ENCODE results near the gene OR10G2. TPM values are rescaled to one million over a fixed set of nuclear protein-coding genes. Genes with fewer than 3 reads are reported as not detected.

Gene OR10G2
- total and polyA plus RNA-seq, 2 donors (not counting 1 experiment from before 2014, with no cell fraction given), result not detected

- no peaks in the 10 kb centered on the region for H4K20me1 ChIP-seq (ENCODE audit: control insufficient read depth, extremely low read depth, insufficient read depth, low read length)
- no peak for DNase-seq (ENCODE audit: low read depth in 2 of 2)
Observed at GRCh38 chr14:21647380-21647779, 12.6 kb upstream of the OR10G2 start.

GRCh38 chr14:21643407-21643806 is 8.7 kb upstream of the OR10G2 start:
- Histone ChIP-seq H4K20me1 (ENCODE audit: control insufficient read depth, extremely low read depth, insufficient read depth, low read length) (no peaks in the 10 kb centered on the region), H3K36me3 (ENCODE audit: control insufficient read depth, insufficient read depth, low read length) (no peaks in the 10 kb centered on the region), H3K4me2 (ENCODE audit: extremely low read depth, insufficient read depth, low read length) (no peak overlapping the region), H3K27me3 (ENCODE audit: control insufficient read depth, insufficient read depth, low read length) (no peaks in the 10 kb centered on the region), H3K4me1 (ENCODE audit: control insufficient read depth, extremely low read depth, insufficient read depth, low read length) (no peaks in the 10 kb centered on the region), H3K4me3 (replicated peaks in 1 of 4; ENCODE audit: control extremely low read depth in 1 of 4, insufficient read depth in 1 of 4, low read depth in 3 of 4, low read length in 4 of 4) (no peak overlapping the region), H3K9me3 (ENCODE audit: control insufficient read depth, insufficient read depth, low read depth, low read length) (no peaks in the 10 kb centered on the region), H3K9ac (ENCODE audit: insufficient read depth, low read length) (no peak overlapping the region), H2AFZ (ENCODE audit: low read length) (no peak overlapping the region), H3K79me2 (ENCODE audit: control insufficient read depth, insufficient read depth, low read length) (no peaks in the 10 kb centered on the region), H3K27ac (ENCODE audit: insufficient read depth, low read length) (no peak overlapping the region)
- DNase-seq (ENCODE audit: low read depth in 2 of 2), result no peak
- no peak for TF ChIP-seq CTCF (conservative IDR thresholded peaks at IDR 0.05 in 1 of 2, IDR thresholded peaks at IDR 0.05 in 1 of 2; ENCODE audit: low read depth in 1 of 2, low read length in 2 of 2)
- no peak for TF ChIP-seq EZH2 (IDR thresholded peaks at IDR 0.05; ENCODE audit: low read length, missing control alignments)

More at GRCh38 chr14:21647380-21647779, 12.6 kb upstream of the OR10G2 start:
- Histone ChIP-seq H2AFZ (ENCODE audit: low read length) (no peak overlapping the region), H3K4me1 (ENCODE audit: control insufficient read depth, extremely low read depth, insufficient read depth, low read length) (no peaks in the 10 kb centered on the region), H3K4me2 (ENCODE audit: extremely low read depth, insufficient read depth, low read length) (no peak overlapping the region), H3K27me3 (ENCODE audit: control insufficient read depth, insufficient read depth, low read length) (no peaks in the 10 kb centered on the region), H3K9me3 (ENCODE audit: control insufficient read depth, insufficient read depth, low read depth, low read length) (no peaks in the 10 kb centered on the region), H3K4me3 (replicated peaks in 1 of 4; ENCODE audit: control extremely low read depth in 1 of 4, insufficient read depth in 1 of 4, low read depth in 3 of 4, low read length in 4 of 4) (no peak overlapping the region), H3K79me2 (ENCODE audit: control insufficient read depth, insufficient read depth, low read length) (no peaks in the 10 kb centered on the region), H3K27ac (ENCODE audit: insufficient read depth, low read length) (no peak overlapping the region), H3K9ac (ENCODE audit: insufficient read depth, low read length) (no peak overlapping the region), H3K36me3 (ENCODE audit: control insufficient read depth, insufficient read depth, low read length) (no peaks in the 10 kb centered on the region)
- TF ChIP-seq EZH2 (IDR thresholded peaks at IDR 0.05; ENCODE audit: low read length, missing control alignments), result no peak
- TF ChIP-seq CTCF (conservative IDR thresholded peaks at IDR 0.05 in 1 of 2, IDR thresholded peaks at IDR 0.05 in 1 of 2; ENCODE audit: low read depth in 1 of 2, low read length in 2 of 2), result no peak

- TF ChIP-seq CTCF (conservative IDR thresholded peaks at IDR 0.05 in 1 of 2, IDR thresholded peaks at IDR 0.05 in 1 of 2; ENCODE audit: low read depth in 1 of 2, low read length in 2 of 2) (no peak), EZH2 (IDR thresholded peaks at IDR 0.05; ENCODE audit: low read length, missing control alignments) (no peak)
- no peaks in the 10 kb centered on the region for H3K9me3 ChIP-seq (ENCODE audit: control insufficient read depth, insufficient read depth, low read depth, low read length)
- no peak overlapping the region for H3K27ac ChIP-seq (ENCODE audit: insufficient read depth, low read length)
- H3K9ac ChIP-seq (ENCODE audit: insufficient read depth, low read length), result no peak overlapping the region
- H3K79me2 ChIP-seq (ENCODE audit: control insufficient read depth, insufficient read depth, low read length), result no peaks in the 10 kb centered on the region
- H3K36me3 ChIP-seq (ENCODE audit: control insufficient read depth, insufficient read depth, low read length), result no peaks in the 10 kb centered on the region
- H3K4me1 ChIP-seq (ENCODE audit: control insufficient read depth, extremely low read depth, insufficient read depth, low read length), result no peaks in the 10 kb centered on the region
- no peak for DNase-seq (ENCODE audit: low read depth in 2 of 2)
- no peaks in the 10 kb centered on the region for H3K27me3 ChIP-seq (ENCODE audit: control insufficient read depth, insufficient read depth, low read length)
- H4K20me1 ChIP-seq (ENCODE audit: control insufficient read depth, extremely low read depth, insufficient read depth, low read length), result no peaks in the 10 kb centered on the region
- H3K4me3 ChIP-seq (replicated peaks in 1 of 4; ENCODE audit: control extremely low read depth in 1 of 4, insufficient read depth in 1 of 4, low read depth in 3 of 4, low read length in 4 of 4), result no peak overlapping the region
- H2AFZ ChIP-seq (ENCODE audit: low read length), result no peak overlapping the region
- no peak overlapping the region for H3K4me2 ChIP-seq (ENCODE audit: extremely low read depth, insufficient read depth, low read length)
Observed at GRCh38 chr14:21642683-21643082, 7.9 kb upstream of the OR10G2 start.
